Measurements from ENCODE around the gene SSTR3.
"Not testable (repeated sequence)": the region's sequence is repeated elsewhere in the genome, so short reads cannot be mapped to it uniquely, and the experiment has no call there.

Gene SSTR3

GRCh38 chr22:37234736-37235711 is 22.7 kb upstream of the SSTR3 start:
- no peak for ATAC-seq
- TF ChIP-seq GLIS3 (CRISPR knock-in tag; IDR thresholded peaks at IDR 0.05) (no peak), ZFP3 (CRISPR knock-in tag; IDR thresholded peaks at IDR 0.05) (peak; percentile 96)
- TF ChIP-seq, protein P1, sequence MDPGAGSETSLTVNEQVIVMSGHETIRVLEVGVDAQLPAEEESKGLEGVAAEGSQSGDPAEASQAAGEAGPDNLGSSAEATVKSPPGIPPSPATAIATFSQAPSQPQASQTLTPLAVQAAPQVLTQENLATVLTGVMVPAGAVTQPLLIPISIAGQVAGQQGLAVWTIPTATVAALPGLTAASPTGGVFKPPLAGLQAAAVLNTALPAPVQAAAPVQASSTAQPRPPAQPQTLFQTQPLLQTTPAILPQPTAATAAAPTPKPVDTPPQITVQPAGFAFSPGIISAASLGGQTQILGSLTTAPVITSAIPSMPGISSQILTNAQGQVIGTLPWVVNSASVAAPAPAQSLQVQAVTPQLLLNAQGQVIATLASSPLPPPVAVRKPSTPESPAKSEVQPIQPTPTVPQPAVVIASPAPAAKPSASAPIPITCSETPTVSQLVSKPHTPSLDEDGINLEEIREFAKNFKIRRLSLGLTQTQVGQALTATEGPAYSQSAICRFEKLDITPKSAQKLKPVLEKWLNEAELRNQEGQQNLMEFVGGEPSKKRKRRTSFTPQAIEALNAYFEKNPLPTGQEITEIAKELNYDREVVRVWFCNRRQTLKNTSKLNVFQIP (CRISPR knock-in tag; IDR thresholded peaks at IDR 0.05; ENCODE audit: borderline replicate concordance, low read depth) = no peak

DNA sequence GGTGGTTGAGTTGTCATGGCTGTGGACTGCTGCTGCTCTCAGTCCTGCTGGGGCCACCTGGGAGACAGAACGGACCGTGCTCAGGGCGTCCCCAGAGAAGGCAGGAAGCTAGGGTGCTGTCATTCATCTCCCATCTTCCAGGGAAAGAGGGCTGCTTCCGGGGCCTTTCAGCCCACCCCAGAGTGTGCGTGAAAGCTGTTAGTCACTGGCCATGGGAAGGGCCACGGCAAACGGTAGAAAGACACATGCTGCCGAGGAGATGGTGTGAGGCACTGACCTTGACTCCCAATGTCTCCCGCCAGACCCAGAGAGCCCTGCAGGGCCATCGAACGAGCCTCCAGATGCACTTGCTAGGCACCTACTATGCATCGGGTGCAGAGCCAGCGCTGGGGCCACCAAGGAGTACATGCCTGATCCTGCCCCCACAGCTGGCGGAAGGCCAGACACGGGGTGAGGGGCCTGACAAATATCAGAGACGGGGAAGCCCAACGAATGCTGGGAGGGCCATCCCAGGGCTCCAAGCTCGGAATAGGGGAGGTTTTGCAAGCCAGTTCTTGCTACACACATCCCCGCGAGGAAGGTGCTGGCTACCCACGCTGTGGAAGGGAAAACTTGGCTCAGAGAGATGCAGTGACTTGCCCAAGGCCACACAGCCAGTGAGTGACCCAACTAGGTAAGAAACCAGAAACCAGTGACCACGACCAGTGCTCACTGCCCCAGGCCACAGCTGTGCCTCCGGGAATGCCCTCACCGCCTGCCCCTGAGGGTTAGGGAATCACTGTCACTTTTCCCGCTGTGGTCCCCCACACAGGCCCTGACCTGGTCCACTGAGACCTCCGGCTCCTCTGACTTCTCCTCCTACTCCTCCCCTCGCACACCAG is 21.7 kb upstream of the SSTR3 start:
- no peak for ATAC-seq
- TF ChIP-seq CSDC2 (CRISPR knock-in tag; IDR thresholded peaks at IDR 0.05) = no peak
- no peak for TF ChIP-seq ZNF8 (CRISPR knock-in tag; IDR thresholded peaks at IDR 0.05)
- TF ChIP-seq, protein P2, sequence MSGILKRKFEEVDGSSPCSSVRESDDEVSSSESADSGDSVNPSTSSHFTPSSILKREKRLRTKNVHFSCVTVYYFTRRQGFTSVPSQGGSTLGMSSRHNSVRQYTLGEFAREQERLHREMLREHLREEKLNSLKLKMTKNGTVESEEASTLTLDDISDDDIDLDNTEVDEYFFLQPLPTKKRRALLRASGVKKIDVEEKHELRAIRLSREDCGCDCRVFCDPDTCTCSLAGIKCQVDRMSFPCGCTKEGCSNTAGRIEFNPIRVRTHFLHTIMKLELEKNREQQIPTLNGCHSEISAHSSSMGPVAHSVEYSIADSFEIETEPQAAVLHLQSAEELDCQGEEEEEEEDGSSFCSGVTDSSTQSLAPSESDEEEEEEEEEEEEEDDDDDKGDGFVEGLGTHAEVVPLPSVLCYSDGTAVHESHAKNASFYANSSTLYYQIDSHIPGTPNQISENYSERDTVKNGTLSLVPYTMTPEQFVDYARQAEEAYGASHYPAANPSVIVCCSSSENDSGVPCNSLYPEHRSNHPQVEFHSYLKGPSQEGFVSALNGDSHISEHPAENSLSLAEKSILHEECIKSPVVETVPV (CRISPR knock-in tag; IDR thresholded peaks at IDR 0.05) = no peak
- TF ChIP-seq GLIS3 (CRISPR knock-in tag; IDR thresholded peaks at IDR 0.05) = no peak
- no peak for TF ChIP-seq ZNF70 (CRISPR knock-in tag; IDR thresholded peaks at IDR 0.05)
- no peak for TF ChIP-seq PPARA (CRISPR knock-in tag; IDR thresholded peaks at IDR 0.05; ENCODE audit: borderline replicate concordance)
- TF ChIP-seq ZC3H10 (CRISPR knock-in tag; IDR thresholded peaks at IDR 0.05) = no peak
- TF ChIP-seq CREB5 (CRISPR knock-in tag; IDR thresholded peaks at IDR 0.05; ENCODE audit: low read depth) = no peak

GRCh38 chr22:37233371-37233750 is 21.1 kb upstream of the SSTR3 start:
- not testable (repeated sequence) for ATAC-seq

GRCh38 chr22:37232140-37232998 is 20.1 kb upstream of the SSTR3 start:
- ATAC-seq = no peak
- no peak for TF ChIP-seq TCF4 (CRISPR knock-in tag; IDR thresholded peaks at IDR 0.05; ENCODE audit: borderline replicate concordance)
- TF ChIP-seq ZNF8 (CRISPR knock-in tag; IDR thresholded peaks at IDR 0.05) = no peak
- no peak for TF ChIP-seq ESRRG (CRISPR knock-in tag; IDR thresholded peaks at IDR 0.05)
- no peak for TF ChIP-seq ARNTL (CRISPR knock-in tag; IDR thresholded peaks at IDR 0.05; ENCODE audit: borderline replicate concordance, low read depth)
- TF ChIP-seq, protein P3, sequence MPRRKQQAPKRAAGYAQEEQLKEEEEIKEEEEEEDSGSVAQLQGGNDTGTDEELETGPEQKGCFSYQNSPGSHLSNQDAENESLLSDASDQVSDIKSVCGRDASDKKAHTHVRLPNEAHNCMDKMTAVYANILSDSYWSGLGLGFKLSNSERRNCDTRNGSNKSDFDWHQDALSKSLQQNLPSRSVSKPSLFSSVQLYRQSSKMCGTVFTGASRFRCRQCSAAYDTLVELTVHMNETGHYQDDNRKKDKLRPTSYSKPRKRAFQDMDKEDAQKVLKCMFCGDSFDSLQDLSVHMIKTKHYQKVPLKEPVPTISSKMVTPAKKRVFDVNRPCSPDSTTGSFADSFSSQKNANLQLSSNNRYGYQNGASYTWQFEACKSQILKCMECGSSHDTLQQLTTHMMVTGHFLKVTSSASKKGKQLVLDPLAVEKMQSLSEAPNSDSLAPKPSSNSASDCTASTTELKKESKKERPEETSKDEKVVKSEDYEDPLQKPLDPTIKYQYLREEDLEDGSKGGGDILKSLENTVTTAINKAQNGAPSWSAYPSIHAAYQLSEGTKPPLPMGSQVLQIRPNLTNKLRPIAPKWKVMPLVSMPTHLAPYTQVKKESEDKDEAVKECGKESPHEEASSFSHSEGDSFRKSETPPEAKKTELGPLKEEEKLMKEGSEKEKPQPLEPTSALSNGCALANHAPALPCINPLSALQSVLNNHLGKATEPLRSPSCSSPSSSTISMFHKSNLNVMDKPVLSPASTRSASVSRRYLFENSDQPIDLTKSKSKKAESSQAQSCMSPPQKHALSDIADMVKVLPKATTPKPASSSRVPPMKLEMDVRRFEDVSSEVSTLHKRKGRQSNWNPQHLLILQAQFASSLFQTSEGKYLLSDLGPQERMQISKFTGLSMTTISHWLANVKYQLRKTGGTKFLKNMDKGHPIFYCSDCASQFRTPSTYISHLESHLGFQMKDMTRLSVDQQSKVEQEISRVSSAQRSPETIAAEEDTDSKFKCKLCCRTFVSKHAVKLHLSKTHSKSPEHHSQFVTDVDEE (CRISPR knock-in tag; IDR thresholded peaks at IDR 0.05) = no peak
- TF ChIP-seq, protein P2 (CRISPR knock-in tag; IDR thresholded peaks at IDR 0.05) = no peak
- TF ChIP-seq CSDC2 (CRISPR knock-in tag; IDR thresholded peaks at IDR 0.05) = no peak
- no peak for TF ChIP-seq GLIS3 (CRISPR knock-in tag; IDR thresholded peaks at IDR 0.05)
- no peak for TF ChIP-seq ZFP30 (CRISPR knock-in tag; IDR thresholded peaks at IDR 0.05)
- no peak for TF ChIP-seq ZNF565 (CRISPR knock-in tag; conservative IDR thresholded peaks at IDR 0.05; ENCODE audit: low read depth)
- no peak for TF ChIP-seq ZNF70 (CRISPR knock-in tag; IDR thresholded peaks at IDR 0.05)
- TF ChIP-seq, protein P1 (CRISPR knock-in tag; IDR thresholded peaks at IDR 0.05; ENCODE audit: borderline replicate concordance, low read depth) = no peak
- TF ChIP-seq, protein P4, sequence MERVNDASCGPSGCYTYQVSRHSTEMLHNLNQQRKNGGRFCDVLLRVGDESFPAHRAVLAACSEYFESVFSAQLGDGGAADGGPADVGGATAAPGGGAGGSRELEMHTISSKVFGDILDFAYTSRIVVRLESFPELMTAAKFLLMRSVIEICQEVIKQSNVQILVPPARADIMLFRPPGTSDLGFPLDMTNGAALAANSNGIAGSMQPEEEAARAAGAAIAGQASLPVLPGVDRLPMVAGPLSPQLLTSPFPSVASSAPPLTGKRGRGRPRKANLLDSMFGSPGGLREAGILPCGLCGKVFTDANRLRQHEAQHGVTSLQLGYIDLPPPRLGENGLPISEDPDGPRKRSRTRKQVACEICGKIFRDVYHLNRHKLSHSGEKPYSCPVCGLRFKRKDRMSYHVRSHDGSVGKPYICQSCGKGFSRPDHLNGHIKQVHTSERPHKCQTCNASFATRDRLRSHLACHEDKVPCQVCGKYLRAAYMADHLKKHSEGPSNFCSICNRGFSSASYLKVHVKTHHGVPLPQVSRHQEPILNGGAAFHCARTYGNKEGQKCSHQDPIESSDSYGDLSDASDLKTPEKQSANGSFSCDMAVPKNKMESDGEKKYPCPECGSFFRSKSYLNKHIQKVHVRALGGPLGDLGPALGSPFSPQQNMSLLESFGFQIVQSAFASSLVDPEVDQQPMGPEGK (CRISPR knock-in tag; IDR thresholded peaks at IDR 0.05; ENCODE audit: borderline replicate concordance) = no peak
- TF ChIP-seq SNAI2 (CRISPR knock-in tag; IDR thresholded peaks at IDR 0.05) = no peak
- no peak for TF ChIP-seq OSR1 (CRISPR knock-in tag; IDR thresholded peaks at IDR 0.05)

Data from SK-N-SH treated with all-trans-retinoic acid at 6 μM for 48 hours (cell line).